ENCODE measurements around the gene PVALB. TPM values are rescaled to one million over a fixed set of nuclear protein-coding genes. Genes with fewer than 3 reads are reported as not detected.
"Not testable (repeated sequence)": the region's sequence is repeated elsewhere in the genome, so short reads cannot be mapped to it uniquely, and the experiment has no call there.

Gene PVALB
- total RNA-seq, 1 donor from 2014 or later: not detected

DNA sequence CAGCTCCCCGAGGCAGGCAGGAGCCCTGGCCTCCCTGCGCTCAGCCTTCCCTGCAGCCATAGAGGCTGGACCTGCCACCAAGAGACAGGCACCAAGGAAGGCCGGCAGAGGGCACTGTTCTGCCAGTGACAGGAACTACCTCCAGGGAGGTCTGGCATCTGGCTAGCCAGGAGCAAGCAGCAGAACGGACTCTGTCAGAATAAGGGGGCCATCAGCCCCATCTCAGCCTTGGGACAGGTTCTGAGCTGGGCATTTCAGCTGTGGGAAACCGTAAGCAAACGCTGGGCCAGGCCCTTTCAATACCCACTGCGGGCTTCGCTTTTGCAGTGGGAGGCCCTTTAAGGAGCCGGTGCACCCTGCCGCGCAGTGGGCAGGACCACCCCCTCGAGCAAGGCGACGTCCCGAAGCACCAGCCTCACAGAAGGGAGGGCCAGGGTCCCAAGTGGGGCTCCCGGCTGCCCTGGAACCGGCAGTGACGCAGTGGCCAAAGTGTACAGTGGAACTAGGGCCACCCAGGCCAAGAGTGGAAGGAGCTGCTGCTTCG lies 59.1 kb downstream of the PVALB start:
- DNase-seq (ENCODE audit: low read depth): peak; percentile 19
- Histone ChIP-seq H3K36me3 (ENCODE audit: control insufficient read depth, insufficient read depth, low read length) (no peaks in the 10 kb centered on the region), H3K27me3 (ENCODE audit: control insufficient read depth, insufficient read depth, low read length) (peaks cover 5% of the 10 kb centered on the region), H3K4me3 (ENCODE audit: low read depth, low read length) (no peak overlapping the region)
- TF ChIP-seq, protein P1, sequence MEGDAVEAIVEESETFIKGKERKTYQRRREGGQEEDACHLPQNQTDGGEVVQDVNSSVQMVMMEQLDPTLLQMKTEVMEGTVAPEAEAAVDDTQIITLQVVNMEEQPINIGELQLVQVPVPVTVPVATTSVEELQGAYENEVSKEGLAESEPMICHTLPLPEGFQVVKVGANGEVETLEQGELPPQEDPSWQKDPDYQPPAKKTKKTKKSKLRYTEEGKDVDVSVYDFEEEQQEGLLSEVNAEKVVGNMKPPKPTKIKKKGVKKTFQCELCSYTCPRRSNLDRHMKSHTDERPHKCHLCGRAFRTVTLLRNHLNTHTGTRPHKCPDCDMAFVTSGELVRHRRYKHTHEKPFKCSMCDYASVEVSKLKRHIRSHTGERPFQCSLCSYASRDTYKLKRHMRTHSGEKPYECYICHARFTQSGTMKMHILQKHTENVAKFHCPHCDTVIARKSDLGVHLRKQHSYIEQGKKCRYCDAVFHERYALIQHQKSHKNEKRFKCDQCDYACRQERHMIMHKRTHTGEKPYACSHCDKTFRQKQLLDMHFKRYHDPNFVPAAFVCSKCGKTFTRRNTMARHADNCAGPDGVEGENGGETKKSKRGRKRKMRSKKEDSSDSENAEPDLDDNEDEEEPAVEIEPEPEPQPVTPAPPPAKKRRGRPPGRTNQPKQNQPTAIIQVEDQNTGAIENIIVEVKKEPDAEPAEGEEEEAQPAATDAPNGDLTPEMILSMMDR (IDR thresholded peaks at IDR 0.05; ENCODE audit: insufficient read depth, low read length, poor library complexity, severe bottlenecking): peak; percentile 88

DNA sequence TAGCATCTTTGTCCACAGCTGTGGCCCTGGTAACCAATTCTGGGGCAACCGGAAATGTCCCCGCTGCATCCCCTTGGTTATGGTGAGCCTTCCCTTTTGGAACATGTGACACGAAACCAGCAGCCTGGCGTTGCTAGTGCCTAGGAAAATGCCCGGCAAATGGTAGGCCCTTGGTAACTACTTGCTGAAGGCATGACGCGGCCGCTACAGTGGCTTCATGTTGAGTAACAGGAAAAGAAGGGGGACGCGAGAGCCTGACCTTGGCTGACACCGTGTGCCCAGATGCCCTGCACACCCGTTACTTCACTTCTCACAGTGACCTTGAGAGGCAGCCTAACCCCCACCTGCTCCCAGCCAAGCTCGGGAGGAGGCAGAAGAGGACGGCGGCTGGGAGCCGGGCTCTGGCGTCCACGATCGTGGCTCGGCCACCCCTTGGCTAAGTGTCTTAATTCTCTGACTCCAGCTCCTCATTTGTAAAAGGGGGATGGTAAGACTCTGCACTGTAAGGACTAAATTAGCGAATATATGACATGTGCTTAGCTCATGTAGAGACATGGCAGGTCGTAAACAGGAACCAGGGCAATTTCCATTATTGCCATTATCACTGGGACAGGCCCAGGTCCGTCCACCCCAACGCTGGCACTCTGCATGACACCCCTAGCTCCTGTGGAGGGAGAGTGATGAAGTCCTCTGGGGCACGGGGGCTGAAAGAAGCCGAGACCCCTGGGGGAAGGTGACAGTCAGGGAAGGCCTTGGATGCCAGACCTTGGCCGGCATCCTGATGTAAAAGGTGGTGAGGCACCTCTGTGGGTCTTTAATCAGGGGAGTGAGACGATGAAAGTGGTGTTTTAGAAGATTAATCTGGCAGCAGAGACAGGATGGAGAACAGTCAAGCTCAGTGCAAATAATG lies 59.8 kb downstream of the PVALB start:
- TF ChIP-seq, protein P1 (IDR thresholded peaks at IDR 0.05; ENCODE audit: insufficient read depth, low read length, poor library complexity, severe bottlenecking): no peak
- H3K27me3 ChIP-seq (ENCODE audit: control insufficient read depth, insufficient read depth, low read length): peaks cover 5% of the 10 kb centered on the region
- no peak for DNase-seq (ENCODE audit: low read depth)
- H3K36me3 ChIP-seq (ENCODE audit: control insufficient read depth, insufficient read depth, low read length): no peaks in the 10 kb centered on the region
- no peak overlapping the region for H3K4me3 ChIP-seq (ENCODE audit: low read depth, low read length)

DNA sequence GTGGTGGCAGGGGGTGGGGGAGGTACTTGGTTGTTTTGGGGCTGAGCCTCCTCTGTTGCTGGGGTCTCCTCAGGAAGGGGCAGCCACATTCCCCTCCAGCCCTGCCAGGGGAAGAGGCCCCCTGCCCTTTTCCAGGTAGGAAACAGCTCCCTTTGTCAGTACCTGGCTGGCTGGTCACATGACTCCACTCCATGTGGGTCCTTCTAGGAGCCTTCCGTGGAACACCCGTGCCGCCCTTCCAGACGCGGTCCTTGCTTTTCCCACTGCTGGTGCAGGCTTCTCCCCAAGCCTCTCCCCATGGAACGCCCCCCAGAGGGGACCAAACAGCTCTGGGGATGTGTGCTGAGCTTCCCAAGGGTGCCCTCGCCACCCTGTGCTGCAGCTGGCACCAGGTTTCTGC lies 60.8 kb downstream of the PVALB start:
- TF ChIP-seq, protein P1 (IDR thresholded peaks at IDR 0.05; ENCODE audit: insufficient read depth, low read length, poor library complexity, severe bottlenecking): no peak
- Histone ChIP-seq H3K36me3 (ENCODE audit: control insufficient read depth, insufficient read depth, low read length) (no peaks in the 10 kb centered on the region), H3K4me3 (ENCODE audit: low read depth, low read length) (no peak overlapping the region), H3K27me3 (ENCODE audit: control insufficient read depth, insufficient read depth, low read length) (peaks cover 5% of the 10 kb centered on the region)
- no peak for DNase-seq (ENCODE audit: low read depth)

DNA sequence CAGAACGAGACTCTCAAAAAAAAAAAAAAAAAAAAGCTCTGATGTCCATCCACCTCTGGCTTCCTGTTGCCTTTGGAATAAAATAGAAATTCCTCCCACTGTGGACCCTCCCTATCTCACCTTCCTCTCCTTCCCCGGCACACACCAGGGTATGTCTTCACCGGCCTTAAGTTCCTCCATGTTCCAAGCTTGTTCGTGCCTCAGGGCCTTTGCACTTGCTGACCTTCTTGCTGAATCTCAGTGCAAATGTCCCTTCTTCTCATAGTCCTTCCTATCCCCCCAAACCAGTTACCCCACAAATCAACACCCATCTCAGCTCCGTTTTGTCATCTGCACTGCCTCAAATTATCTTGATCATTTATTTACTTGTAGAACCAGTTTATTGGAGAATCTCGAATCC lies 61.5 kb downstream of the PVALB start:
- Histone ChIP-seq H3K27me3 (ENCODE audit: control insufficient read depth, insufficient read depth, low read length) (peaks cover 5% of the 10 kb centered on the region), H3K4me3 (ENCODE audit: low read depth, low read length) (no peak overlapping the region), H3K36me3 (ENCODE audit: control insufficient read depth, insufficient read depth, low read length) (no peaks in the 10 kb centered on the region)
- no peak for DNase-seq (ENCODE audit: low read depth)
- TF ChIP-seq, protein P1 (IDR thresholded peaks at IDR 0.05; ENCODE audit: insufficient read depth, low read length, poor library complexity, severe bottlenecking): no peak

DNA sequence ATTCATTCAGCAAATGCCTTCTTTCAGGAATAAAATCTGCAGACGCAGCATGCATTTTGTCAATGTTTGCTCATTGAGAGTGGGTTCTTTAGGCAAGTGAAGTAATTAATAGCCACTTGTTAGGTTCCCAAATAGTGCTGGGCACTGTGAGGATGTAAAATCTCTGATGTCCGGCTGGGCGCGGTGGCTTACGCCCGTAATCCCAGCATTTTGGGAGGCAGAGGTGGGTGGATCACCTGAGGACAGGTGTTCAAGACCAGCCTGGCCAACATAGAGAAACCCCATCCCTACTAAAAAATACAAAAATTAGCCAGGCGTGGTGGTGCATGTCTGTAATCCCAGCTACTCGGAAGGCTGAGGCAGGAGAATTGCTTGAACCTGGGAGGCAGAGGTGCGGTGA lies 62.0 kb downstream of the PVALB start:
- not testable (repeated sequence) for H3K27me3 ChIP-seq (ENCODE audit: control insufficient read depth, insufficient read depth, low read length); H3K4me3 ChIP-seq (ENCODE audit: low read depth, low read length); DNase-seq (ENCODE audit: low read depth); H3K36me3 ChIP-seq (ENCODE audit: control insufficient read depth, insufficient read depth, low read length)

DNA sequence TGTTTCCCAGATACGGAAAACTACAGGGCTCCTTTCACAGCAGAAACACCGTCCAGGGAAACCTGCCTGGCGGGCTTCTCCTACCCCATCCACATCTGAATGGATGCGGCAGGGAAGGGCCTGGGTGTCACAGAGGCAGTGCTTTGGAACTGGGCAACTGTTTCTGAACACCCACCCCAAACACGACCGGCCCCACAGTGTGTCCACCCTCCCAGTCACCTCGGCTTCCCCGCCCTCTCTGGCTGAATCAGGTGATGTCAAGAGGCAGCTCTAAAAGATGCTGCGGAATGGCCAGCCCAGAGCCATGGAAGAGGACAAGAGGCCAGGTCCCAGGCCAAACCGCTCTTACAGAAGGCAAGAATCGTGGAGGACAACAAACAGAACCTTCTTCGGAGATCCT lies 62.9 kb downstream of the PVALB start:
- no peak for DNase-seq (ENCODE audit: low read depth)
- TF ChIP-seq, protein P1 (IDR thresholded peaks at IDR 0.05; ENCODE audit: insufficient read depth, low read length, poor library complexity, severe bottlenecking): no peak

More for the DNA sequence above, 62.9 kb downstream of the PVALB start:
- Histone ChIP-seq H3K36me3 (ENCODE audit: control insufficient read depth, insufficient read depth, low read length) (no peaks in the 10 kb centered on the region), H3K27me3 (ENCODE audit: control insufficient read depth, insufficient read depth, low read length) (peaks cover 5% of the 10 kb centered on the region), H3K4me3 (ENCODE audit: low read depth, low read length) (no peak overlapping the region)
